GM18520 (cell line): Measurements from ENCODE around the gene ALG5.
A peak's percentile ranks its signal among the peaks of the same experiment; 100 is the strongest.

Experiments
- ATAC-seq: cut with Tn5 transposase; IDR thresholded peaks from one replicate; pipeline ENCODE4 v1.9.1; 2021; ENCODE audit not compliant: unreplicated experiment

The ALG5 gene, protein sequence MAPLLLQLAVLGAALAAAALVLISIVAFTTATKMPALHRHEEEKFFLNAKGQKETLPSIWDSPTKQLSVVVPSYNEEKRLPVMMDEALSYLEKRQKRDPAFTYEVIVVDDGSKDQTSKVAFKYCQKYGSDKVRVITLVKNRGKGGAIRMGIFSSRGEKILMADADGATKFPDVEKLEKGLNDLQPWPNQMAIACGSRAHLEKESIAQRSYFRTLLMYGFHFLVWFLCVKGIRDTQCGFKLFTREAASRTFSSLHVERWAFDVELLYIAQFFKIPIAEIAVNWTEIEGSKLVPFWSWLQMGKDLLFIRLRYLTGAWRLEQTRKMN

DNA sequence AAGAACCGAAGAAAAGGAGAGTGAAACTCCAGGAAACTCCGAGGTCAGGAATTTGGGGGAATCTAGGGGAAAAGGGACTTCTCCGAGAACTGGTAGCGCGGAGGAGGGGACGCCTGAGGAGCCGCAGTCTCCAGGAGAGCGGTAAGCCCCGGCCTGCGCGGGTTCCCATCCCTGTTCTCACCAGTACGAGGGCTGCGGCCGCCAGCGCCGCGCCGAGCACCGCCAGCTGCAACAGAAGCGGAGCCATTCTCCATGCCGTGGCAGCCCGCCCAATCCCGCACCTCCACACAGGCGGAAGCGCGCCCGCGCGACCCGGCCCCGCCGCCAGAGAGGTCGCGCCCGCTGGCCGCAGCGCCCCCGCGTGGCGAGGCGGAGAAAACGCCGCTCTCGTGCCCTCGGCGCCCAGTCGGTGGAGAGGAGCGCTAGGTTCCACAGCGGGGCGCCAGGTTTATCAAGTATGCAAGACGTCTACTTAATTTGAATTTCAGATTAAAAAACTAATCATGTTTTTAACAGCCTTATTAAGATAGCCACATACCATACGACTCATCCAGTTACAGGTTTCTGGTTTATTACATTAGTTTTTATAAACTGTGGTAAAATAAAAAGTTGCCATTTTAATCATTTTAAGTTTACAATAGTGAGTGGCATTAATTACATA, at the start of gene ALG5:
TSS of gene ALG5 (minus strand) at position 287 of the 661 bp plus-strand sequence. CDS start at position 247, 40 bp downstream.
- ATAC-seq = peak; percentile 77

DNA sequence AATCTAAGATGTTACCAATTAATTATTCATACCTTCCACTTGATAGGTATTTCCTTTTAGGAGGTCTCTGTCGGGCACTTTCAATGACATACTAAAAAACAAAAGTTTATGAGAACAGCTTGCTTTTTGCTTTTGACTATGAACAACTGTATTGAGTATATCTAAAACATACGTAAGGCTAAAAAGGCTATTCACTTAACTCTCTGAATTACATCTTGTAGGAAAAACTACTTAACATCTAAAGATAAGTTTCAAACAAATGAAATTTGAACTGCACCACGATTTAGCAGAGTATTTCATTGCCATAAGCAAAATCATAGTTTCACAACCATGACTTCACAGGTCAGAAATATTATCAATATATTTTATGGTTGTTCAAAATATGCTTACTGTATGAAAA, 48.7 kb upstream of the ALG5 start:
- no peak for ATAC-seq

DNA sequence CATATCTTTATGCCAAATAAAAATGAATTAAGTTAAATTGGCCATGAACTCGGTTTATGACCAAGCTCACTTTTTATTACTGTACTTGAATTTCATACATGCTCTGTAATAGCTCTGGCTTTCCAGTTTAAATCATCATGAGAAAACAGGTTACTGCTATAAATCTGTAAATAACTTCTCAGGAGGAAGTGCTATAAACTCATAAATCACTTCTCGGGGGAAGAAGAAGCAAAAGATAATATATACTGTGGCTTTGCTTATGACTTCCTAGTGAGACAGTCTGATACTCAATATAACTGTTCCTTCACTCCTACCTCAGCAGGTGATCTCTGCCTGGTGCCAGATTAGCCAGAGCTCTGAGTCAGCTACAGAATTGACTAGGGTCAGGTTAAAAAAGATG, 47.9 kb upstream of the ALG5 start:
- ATAC-seq = no peak

DNA sequence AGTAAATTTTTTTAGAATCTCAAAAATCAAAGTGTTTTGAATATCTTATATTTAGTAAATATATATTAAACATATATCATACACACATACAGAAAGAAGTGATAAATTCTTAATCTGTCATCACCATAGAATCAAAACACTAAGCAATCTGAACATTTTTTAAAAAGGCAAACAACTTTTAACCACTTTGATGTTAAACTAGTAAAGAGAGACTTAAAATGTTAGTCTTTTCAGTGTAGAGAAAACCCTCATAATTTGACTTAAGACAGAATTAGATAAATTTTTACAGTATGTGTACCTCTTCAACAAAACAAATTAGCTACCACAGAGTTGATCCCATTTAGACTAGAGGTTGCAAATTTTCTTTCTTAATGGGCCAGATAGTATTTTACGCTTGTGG, 46.9 kb upstream of the ALG5 start:
- ATAC-seq = no peak

DNA sequence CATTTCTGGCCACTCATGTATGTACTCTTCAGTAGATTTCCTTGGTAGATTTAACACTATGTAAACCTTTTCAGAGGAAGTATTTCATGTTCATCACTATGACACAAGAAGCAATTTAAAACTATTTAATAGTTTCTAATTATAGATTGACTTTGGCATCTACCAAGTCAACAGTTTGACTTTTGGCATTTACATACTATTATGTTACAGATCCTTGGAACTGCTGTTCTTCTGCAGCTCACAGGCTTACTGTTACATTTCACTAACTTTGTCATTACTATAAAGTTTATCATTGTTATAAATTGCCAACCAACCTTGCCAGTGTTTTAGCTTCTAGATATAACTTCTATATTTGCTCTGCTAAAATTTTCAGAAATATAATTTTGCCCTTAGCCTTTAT, 41.6 kb upstream of the ALG5 start:
- no peak for ATAC-seq

DNA sequence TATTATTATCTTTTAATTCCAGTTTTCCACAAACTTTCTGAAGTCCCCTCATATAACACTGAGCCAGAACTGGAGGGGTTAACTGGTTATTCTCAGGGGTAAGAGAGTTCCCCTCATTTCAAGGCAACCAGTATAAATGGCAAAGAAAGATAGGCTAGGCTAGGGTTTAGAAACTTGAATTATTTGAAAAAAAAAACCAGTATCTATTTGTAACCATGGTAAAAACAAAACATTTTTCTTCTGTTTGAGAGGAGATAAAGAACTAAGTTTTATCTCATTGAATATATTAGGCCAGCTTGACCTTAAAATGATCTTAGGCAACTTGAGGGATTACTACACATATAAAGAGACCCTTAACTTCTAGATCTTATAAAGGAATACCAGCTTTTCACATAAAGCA, 40.8 kb upstream of the ALG5 start:
- ATAC-seq = no peak

DNA sequence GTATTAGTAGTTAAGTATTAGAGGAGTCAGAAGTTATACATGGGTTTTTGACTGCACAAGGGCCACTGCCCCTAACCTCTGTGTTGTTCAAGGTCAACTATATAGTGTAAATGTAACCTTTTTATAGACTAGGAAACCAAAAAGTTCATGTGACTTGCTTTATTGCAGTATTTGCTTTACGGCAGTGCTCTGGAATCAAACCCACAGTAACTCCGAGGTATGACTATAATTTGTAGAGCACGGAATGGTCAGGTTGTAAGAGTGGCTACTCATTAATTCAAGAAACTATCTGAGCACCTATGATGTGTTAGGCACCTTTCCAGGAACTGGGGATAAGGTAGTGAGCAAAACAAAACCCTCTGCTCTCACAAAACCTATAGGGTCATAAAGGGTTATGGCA, 38.1 kb upstream of the ALG5 start:
- no peak for ATAC-seq

DNA sequence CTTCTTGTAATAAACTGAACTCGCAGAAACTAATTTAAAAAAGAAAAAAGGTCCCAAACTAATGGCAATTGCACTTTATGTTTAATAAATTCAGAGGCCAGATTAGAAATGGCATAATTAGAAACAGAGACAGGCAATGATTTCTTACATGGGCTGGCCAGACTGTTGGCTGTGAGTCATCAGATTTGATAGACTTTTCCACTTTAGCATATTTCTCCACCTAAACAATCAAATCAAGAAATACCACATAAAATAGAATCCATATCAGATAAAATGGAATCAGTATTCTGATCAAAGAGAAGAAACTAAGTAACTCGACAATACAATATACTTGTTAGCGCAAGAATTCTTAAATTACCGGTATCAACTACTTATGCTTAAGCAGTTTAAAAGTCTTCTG, 30.5 kb upstream of the ALG5 start:
- no peak for ATAC-seq

DNA sequence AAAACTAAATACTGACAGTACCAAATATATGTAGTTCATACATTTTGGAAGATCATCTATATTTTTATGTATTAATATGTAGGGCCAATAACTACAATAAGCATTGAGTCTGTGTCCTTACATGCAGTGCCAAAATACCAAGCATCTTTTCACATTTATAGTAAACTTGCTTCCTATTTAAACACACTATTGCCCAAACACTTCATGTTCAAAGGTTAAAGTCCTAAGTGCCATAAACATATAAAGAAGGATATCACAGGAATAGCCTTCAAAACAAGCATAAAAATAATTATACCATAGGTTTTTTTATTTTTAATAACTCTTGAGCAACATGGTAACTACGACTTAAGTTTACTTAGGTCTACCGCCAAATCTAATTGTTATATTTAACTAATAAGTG, 28.5 kb upstream of the ALG5 start:
- ATAC-seq = no peak

DNA sequence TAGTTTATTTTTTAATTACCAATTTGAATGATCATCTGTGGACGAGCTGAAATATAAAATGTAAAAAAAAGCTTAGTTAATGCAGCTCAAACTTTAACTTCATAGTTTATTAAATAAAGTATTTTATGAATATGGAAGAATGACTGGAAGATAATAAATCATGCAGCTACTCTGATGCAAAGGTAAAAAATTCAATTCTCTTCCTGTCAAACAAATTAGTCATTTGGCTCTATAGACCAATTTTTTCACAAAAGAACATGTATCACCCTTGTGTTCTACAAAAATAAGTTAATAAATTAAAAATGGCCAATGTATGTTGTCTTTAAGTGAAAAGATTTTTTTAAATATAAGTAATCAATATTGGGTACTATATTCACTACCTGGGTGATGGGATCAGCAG, 27.6 kb upstream of the ALG5 start:
- no peak for ATAC-seq

DNA sequence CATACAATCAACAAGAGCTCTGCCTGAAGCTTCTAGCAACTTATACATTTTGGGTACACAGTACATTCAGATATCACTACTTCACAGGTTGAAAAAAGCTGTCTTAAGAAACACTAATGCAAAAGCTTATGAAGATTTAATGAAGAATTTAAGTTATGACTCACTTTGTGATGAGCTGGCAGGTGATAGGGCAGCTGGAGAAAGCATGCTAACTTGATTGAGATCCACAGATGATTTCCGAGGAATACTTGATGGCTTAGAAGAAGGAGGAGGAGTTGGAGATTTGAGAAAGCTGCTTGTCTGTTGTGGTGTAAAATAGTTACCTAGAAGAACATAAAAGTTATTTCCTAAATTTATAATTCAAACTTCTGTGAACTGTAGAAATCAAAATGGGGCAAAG, 24.7 kb upstream of the ALG5 start:
- no peak for ATAC-seq

DNA sequence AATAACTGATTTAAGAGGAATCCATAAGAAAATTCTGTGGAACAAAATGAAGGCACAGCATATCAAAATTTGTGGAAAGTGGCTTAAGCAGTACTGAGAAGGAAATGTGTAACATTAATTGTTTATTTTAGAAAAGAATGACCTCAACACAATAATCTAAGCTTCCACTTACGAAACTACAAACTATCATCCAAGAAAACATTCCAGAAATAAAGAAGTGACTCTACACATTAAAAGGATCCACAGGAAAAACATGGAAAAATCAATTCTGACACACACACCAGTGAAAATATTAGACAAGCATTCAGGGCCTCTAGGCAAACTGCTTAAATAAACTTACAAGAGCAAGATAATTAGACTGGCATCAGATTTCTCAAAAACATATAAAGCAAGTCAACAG, 15.5 kb upstream of the ALG5 start:
- no peak for ATAC-seq

DNA sequence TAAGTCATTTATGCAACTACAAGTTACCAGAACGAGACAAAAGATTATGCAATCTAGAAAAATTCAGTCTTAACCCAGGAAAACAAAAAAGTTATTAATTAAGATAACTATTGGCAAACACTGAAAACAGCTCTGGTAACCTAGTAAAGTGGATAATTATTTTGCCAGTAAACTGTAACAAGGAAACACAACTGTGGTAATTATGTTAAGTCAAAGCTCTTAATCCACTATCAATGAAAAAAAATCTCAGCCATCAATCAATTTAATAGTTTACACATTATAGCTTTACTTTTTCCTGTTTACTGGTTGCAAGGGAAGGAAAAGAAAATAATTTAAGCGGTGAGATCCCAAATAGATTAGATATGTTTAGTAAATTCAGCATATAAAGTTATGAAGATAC, 12.6 kb upstream of the ALG5 start:
- ATAC-seq = no peak

DNA sequence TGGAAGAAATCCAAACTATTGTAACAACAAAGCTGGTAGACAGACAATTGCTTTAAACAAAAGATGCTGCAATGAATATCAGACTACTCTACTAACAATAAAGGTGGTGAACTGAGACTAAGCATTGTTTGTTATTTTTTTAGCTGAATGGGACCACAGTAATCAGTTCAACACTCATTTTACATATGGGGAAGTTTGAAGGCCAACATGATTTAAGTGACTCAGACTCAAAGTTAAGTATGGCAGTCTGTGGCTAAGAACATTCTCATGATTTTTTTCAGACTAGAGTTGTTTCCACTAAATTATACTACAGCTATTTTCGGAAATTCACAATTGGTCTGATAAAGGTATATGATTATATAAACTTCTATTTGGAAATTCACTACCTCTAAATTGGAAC, 11.9 kb upstream of the ALG5 start:
- ATAC-seq = no peak

DNA sequence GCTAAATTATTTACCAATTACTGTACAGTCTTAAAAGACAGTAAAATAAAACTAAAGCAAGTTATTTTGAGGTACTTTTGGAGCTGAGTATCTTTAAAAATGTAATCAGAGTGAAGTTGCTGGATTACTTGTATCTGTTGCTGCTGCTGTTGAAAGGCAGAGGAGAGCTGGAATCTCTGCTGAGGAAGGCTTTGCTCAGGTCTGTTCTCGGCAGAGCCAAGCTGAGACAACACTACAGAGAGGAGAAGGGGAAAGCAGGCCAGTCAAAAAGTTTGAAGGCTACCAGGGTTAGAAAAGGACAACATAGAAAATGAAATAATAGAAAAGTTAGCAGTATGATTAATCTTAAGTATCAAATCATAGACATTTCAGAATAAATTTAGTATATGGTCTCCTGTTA, 11.3 kb upstream of the ALG5 start:
- no peak for ATAC-seq

DNA sequence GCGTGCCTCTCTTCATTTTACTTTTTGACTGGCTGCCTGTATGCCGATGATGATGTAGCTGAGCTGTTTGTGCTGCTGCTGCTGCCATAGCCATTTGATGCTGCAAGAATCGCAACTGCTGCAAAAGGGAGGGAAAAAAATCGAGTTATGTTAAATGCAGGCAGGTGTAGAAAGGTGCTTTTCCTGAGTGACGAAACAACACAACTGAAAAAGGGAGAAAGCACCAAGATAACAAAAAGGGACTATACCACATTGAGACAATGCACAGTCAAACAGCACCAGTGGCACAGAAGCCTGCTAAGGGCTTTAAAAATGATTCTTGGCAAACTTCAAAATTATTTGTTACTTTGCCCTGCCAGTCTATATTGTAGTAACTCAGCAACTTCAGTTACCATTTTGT, 10.6 kb upstream of the ALG5 start:
- ATAC-seq = no peak

DNA sequence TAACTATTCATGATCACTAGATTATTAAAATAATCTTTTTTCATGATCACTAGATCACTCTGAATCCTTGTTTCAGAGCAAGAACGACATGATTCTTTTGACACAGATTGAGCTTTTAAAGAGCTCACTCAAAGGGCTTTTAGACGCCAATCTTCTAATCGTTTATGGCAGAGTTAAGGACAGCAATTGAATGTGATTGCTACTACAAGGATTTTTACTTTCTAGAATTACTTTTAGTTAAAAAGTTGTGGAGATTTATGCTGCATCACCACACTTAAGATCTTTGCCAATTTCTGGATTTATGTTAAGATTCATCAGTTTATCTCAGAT, 2.7 kb upstream of the ALG5 start:
- no peak for ATAC-seq

DNA sequence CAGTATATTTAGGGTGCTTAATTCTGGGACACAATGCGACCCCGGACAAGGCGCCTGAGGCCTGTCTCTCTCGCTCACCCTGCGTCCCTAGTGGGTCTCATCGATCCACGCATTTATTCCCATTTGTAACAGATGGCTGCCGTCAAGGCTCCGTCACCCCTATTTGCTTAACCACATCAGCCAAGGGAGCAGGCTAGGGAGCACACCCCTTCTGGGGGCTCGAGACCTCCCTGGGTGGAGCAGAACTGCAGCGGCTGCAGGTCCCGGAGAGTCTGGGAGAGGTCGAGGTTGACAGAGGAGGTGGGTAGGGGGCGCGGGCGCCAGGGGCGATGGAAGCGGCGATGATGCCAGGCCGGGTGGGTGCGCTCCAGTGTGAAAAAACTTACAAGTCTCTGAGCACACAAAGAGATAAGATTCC, 507 bp downstream of the ALG5 start:
- ATAC-seq = no peak

DNA sequence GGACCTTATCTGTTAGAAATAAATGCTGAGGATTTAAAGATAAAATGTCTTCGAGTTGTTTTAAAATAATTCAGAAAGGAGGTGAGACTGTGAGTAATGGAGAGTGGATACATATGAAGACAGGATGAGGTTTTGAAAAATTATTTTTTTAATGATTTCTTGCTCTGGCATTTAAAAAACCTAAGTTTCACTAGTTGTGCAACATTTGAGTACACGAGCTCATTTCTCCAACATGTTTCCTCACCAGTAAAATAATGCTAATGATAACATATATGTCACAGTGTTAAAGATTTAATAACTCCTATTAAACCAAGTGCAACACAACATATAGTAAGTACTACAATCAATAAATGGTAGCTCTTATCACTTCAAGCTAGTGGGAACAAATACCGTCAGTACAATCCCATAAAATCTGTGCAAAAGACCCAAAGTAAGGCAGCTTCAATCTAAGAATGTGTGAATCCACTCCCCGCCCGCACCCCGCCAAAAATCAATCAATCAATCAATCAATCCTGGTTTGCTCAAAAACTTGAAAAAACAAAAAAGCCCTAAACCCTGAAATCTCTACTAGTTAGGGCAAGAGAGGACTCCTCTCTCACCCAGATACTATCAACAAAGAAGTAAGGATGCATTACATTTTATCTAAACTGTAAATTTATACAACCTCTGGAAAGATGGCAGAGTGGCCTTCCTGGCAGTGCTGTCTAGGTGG, 1.3 kb downstream of the ALG5 start:
- no peak for ATAC-seq

DNA sequence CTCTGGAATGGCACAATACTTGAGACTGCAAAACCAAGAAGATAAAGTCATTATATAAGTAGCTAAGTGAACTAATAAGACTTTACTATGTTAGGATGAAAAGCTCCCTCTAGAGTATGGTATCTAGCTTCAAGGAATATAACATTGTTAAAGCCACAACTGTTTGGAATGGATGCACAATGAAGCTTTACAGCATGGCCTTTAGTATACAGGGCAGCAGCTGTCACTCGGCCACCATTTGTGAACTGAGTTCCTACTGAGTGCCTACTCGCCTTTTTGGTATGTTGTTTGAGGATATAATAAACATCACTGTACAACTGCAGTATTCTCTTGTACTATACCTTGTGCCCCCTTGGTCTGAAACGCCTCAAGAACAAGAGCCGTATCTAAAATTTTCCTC, 6.8 kb downstream of the ALG5 start:
- no peak for ATAC-seq

DNA sequence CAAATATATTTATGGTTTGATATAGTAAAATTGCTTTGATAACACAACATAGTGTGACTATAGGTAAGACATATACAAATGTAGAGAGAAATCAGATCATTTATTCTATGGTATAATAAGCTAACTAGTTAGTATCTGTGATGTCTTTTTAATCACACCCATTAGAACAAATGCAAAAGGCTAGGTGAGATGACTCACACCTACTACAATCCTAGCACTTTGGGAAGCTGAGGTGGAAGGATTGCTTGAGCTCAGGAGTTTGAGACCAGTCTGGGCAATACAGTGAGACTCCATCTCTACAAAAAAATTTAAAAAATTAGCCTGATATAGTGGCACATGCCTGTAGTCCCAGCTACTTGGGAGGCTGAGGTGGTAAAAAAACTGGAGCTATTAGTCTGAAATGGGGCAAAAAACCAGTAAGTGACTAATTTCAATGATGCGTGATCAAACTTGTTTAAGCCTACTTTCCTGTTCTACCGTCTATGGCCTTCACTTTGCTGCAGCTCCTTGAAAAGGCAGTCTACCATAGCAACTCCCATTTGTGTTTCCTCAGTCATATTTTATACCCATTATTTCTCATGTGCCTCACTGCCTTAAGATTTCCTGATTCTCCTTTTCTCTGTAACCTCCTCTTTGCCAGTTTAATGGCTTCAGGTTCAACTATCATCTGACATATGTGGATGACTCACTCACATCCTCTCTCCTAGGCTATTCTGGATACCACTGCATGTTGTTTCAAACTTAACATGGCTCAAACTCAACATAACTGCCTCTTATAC, 12.5 kb downstream of the ALG5 start:
- ATAC-seq = no peak
